GM18907 (cell line): ENCODE measurements around the gene POU6F2.

ENCODE experiments used
- ATAC-seq: cut with Tn5 transposase; IDR thresholded peaks from one replicate; pipeline ENCODE4 v1.9.1; 2021; ENCODE audit warnings: mild to moderate bottlenecking, moderate library complexity; ENCODE audit not compliant: unreplicated experiment

The POU6F2 gene

DNA sequence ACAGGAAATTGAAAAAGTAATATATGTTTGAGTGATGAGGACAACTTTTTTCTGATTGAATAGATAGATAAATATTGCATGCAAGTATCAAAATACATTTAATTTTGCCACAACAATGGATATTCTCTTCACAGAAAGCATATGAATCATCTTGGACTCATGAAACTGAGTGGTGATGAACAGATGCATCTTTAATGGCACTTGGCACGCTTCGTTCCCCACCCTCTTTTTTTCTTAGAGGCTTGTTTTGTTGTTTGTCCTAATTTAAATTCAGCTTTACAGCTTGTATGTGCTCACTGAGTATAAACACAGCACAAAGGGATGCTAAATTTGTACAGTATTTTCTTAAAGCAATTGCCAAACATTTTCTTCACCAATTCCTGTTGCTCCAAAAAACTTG is 443.5 kb downstream of the POU6F2 start:
- no peak for ATAC-seq

DNA sequence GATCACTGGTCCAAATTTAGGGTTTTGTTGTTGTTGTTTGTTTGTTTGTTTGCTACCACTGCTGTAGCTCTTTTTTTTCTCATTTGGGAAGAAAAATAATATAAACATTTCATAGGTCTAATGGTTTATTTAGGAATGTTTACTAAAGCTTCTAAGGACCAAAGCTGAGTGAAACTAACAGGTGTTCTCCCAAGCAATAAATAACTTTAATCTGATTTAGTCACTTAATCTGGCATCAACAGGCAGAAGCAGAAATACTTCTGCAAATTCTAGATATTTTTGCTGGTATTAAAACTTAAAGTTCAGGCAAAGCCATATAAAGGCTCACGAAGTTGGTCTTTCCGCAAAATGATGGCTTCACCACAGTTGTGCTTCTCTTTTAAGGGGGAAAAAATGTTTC is 444.0 kb downstream of the POU6F2 start:
- no peak for ATAC-seq

DNA sequence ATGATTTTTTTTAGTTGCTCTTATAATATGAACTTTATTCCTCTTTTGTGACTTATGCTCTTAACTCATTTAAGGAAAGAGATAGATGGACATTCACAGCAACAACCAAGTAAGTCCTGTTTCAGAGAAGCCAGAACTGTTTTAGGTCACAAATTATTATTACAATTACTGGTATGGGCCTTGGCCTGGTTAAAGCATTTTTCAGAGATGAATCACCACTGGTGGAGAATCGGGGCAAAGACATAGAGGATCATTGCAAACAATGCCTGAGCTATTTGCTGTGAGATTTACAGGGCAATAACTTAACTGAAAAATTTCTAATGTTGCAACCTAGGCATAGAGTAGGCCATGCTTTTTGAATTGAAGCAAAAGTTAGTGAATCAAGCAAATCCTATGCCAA is 450.5 kb downstream of the POU6F2 start:
- ATAC-seq = no peak

DNA sequence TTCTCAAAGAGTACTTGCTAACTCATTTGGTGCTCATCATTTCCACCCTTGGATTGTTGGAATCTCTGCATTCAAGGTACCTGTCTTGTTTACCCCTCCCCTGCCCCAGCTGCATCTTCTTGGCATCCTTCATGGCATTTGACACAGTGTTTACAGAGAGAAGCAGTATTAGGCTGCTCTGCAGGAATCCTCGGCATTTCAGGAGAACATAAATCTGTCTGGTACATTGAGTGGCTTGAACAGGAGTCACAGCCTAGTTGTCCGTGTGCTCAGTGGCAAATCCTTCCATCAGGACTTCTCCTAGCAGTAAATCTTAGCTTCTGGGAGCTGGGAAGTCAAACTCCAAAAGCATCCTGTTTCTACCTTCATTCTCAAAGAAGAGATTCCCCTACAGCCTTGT is 451.7 kb downstream of the POU6F2 start:
- ATAC-seq = no peak

DNA sequence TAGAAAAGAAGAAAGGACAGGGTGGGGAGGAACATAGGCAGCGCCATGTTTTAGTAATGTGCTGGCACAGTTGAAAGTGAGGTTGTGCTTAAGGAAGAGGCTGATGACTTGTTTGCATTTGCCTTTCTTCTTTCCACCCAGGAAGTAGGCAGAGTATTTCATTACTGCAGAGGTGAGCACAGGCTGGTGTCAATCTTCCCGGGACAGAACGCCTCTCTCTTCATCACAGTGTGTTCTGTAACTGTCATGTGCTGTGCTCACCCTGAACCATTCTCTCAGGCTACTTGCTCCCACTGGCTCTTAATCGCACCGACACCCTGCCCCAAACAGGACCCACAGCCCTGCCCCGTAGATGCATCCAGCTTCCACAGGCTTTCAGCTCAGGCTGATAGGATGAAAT is 452.7 kb downstream of the POU6F2 start:
- ATAC-seq = no peak

DNA sequence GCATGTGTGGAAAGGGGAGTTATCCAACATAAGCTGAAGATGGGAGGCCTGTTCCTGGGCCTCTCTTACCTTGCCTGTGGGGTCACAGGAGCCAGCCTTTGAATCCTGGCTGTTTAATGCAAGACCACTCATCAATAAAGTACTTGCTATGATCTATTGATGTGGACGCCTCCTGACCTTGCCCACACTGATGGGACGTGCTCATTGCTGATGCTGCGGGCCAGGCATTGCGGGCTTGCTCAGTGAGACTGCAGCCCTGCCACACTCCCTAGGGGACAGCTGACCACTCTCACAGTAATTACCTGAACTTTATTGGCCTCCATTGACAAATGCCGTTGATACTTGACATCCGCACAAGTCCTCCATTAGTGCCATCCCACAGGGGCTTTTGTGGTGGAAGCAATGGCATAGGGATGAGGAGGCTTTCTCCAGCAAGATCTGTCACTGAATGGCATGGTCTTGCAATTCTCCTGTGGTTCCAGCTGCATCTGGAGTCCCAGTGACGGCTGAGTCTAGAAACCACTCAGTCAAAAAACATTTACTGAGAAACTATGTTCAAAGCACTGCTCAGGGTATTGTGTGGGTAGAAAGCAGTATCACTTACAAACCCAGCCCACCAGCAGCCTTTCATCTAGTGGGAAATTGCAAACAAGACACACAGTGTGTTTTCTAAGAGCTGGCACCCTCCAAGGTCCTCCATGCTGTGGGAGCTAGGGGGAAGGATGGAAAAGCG is 453.4 kb downstream of the POU6F2 start:
- ATAC-seq = no peak

DNA sequence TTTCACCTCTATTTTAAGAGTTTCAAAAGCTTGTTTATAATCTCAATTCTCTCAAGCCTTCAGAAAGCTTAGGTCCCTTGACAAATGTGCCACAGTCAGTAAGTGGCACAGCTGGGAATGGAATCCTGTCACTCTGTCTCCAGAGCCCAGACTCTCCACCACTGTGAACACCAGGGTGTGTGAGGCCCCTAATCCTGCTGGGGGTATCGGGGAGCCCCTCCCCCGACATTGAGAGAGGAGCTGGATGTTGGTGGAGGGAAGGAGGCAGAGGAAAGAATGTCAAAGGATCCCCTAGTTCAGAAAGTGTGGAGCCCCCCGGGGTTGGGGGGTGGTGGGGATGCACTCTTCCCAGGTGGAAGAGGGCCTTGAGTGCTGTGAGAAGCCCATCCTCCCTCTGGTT is 454.7 kb downstream of the POU6F2 start:
- no peak for ATAC-seq

DNA sequence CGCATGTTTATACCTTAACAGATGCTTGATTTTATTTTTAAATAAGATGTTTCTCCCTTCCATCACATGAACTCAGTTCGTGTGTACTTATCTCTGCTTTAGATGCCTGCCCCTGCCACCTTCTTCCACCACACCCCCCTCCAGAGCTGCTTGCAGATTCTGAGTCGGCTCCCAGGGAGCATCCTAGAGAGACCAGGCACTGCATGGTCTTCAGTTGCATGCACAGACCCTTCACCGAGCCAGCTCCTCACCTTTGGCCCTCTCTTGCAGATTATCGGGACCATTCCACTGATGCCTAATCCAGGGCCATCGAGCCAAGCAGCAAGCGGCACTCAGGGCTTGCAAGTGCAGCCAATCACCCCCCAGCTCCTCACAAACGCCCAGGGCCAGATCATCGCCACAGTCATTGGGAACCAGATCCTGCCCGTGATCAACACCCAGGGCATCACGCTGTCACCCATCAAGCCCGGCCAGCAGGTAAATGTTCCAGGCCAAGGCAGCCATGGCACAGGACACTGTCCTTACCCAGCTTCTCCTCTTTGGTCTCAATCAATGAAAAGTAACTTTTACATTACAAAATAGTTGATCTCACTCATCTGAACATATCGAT is 455.2 kb downstream of the POU6F2 start:
- no peak for ATAC-seq

DNA sequence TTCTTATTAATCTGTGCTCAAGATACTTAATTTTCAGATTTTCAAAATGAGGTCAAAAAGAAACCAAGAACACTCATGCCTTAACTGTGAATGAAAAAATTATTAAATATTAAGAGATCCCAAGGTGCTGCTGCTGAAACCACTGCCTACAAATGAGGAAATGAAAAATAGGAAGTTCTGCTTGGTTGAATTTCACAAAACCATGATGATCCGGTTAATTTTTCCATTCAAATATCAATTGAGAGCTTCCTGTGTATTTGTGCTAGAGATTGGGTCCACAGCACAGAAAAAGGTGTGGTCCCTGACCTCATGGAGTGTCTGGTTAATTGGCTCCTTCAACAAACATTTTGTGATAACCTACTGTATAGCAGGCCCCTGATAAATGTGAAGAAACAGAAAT is 455.8 kb downstream of the POU6F2 start:
- peak; percentile 71 for ATAC-seq

DNA sequence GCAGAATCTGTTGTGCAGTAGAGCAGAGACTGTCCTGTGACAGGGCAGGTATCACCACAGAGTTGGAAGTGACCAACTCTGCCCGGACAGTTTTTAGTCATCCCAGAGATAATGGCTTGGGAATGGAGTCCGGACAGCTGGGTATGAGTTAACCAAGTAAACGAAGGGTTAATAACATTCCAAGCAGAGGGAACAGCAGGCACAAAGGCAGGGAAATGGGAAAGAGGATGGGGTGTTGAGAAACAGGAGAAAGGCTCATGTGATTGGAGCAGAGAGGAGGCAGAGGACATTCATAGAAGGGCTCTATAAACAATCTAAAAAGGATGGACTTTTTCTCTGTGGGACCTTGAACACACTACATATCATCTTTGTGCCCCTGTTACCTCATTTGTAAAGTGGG is 456.3 kb downstream of the POU6F2 start:
- ATAC-seq = no peak

DNA sequence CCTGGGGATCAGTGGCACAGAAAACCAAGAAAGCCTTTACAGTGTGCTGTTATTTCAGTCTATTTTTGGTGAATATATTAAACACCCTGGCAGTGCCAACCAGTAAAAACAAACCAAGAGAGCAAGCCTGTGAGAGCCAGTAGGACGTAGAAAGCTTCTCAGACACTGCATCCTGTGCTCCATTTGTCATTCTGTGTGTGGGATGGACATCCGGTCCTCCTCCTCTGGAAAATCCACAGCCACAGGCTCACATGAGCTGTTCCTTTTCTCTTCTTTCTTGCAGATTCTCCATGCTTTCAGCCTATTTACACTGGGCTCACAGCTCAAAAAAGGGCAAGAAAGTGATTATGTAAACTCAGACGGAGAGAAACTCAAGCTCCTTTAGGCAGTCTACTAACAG is 468.8 kb downstream of the POU6F2 start:
- ATAC-seq = no peak

DNA sequence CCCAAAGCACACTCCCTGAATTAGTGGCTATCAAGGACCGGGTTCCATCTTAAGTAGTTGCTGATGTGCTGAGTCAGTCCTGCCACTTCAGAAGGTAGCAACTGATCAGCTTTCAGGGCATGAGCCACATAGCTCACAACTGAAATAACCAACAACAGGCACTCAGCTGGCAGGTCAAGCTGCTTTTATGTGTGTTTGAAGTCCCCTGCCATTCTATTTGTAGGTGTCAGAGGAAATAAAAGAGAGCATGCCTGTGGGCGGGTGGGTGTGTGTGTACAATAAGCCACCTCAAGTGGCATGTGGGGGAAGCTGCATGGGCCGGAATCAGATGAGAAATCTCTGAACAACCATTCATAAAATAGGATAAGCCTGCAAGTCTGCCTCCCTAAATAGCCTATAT is 474.2 kb downstream of the POU6F2 start:
- no peak for ATAC-seq

DNA sequence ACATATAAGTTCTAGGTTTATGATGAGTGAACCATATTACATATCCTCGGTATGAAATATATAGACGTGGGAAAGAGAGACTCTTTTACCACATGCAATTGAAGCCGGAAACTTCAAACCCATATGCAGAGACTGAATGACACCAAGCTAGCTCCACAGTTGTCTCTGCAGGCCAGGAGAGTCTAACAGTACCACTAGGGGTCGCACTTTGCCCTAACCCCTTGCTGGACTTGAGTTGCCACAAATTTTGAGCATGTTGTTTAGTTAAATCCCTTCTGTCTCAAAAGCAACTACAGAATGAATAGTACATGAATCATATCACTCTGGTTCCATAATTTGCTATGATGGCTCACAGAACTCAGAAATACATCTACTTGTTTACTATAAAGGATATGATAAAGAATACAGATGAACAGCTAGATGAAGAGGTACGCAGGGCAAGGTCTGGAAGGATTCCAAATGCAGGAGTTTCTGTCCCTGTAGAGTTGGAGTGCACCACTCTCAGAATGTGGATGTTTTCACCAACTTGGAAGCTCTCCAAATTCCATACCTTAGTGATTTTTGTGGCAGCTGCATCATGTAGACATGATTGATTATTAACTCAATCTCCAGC is 476.1 kb downstream of the POU6F2 start:
- peak; percentile 89 for ATAC-seq

DNA sequence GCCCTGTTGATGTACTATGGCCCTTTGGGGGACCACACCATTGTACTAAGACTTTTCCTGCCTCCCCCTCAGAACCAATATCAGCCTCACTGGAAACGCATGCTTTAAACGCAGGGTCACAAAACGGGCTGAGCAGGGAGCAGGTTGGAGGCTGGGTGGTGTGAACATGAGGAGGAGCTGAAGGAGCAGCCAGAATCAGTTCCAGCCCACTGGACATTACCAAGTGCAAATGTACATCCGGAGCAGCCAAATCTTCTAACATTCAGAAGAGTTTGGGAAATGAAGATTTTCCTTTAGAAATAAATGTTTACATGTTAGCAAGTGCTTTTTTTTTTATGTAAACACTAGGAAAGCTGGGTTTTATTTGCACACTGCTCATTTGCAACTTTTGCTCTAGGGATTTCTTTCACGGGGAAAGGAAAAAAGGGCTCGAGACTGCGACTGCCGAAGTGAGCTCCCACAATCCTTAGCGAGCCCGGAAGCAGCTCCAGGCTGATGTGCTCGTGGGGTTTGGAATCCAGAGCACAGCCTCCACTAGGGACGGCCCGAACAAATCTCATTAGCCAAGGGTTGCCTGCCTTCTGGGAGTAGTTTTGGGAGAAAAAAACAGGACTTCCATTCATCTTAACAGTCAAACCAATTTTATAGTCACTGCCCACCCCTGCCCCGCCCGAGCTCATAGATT is 480.5 kb downstream of the POU6F2 start:
- no peak for ATAC-seq

DNA sequence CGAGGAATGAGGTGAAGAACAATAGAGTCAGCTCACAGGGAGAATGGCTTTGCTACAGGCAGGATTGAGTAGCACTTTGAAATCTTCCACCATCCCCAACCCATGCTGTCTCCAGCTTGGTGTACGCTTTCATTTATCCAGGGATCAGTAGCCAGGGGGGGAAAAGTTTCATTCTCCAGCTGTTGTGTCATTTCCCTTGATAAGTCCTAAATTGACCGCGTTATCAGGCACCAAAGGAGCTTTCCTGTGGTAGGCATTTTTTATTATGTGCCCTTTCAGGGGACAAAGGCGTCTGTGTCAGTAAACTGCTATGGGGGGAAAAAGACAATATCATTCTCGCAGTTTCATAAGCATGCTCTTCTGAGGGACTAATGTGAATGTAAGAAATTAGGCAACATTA is 481.9 kb downstream of the POU6F2 start:
- ATAC-seq = no peak

DNA sequence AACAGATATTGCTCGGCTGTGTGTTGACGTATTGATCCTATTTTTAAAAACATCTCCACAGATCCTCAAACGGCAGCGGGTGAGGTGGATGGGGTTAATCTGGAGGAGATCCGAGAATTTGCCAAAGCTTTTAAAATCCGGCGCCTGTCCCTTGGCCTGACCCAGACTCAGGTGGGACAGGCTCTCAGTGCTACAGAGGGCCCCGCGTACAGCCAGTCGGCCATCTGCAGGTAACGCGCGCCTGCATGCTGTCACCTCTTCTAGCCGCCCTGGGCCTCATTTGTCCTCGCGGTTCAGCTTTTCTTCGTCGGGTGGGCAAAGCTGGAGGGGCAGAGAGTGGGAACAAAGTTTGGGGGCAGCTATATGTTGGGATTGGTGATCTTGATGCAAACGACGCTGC is 482.8 kb downstream of the POU6F2 start:
- ATAC-seq = no peak

DNA sequence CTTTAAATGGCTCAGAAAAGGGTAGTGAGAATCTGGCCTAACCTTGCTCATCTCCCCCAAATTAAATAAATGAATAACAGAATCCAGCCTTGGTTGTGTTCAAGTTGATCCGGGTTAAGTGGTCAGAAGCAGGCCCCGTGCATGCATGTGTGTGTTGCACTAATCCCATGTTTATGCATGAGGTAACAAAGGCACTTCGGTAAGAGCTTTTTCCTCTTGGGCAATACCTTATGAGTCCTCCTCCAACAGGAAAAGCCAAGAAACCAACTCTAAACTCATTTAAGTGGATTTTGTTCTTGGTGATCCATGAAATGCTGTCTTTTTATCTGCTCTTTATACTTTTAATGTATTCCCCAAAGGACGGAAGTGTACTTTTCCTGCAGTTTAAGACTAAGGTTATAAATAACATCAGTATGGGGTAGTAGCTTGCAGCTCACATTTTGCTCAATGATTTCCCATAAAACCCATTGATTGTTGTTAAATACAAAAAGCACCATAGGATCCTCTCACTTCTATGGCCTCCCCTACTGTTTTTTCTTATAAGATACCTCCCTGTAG is 483.6 kb downstream of the POU6F2 start:
- ATAC-seq = no peak

DNA sequence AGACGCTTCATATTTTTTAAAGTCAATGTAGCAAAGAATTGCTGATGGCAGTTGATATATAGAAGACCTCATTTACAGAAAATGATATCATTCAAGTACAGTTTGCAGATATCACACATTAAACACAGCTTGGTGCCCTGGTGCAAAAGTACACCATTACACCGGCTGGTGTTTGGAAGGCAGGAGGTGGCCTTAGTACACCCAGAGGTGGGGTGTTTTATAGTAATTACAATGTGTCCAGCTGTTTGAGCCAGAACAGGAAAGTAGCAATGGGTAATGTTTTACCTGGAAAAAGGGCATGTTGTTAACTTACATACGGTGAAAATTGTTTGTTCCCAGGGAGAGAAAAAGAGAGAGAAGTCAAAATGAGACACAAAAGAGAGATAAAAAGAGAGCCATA is 485.5 kb downstream of the POU6F2 start:
- ATAC-seq = no peak

DNA sequence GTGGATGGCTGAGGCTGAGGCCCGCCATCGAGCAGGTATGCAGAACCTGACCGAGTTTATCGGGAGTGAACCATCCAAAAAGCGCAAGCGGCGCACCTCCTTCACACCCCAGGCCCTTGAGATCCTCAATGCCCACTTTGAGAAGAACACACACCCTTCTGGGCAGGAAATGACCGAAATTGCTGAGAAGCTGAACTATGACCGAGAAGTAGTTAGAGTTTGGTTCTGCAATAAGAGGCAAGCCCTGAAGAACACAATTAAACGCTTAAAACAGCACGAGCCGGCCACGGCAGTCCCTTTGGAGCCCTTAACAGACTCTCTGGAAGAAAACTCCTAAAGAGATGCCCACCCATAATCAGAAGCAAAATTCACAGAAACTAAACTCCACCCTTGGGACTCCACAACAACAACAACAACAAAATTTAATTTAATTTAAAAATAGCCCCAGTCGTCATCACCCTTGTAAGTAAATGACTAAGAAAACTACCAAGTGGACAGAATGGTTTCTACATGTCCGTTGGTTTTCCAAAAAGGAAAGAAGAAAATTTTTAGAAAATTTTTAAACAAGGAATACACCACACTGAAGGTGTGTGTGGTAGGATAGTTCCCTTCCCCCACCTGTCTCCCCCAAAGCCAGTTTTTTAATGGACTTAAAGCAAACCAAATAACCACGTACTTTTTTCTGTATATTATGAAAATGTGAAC is 486.8 kb downstream of the POU6F2 start:
- peak; percentile 21 for ATAC-seq

DNA sequence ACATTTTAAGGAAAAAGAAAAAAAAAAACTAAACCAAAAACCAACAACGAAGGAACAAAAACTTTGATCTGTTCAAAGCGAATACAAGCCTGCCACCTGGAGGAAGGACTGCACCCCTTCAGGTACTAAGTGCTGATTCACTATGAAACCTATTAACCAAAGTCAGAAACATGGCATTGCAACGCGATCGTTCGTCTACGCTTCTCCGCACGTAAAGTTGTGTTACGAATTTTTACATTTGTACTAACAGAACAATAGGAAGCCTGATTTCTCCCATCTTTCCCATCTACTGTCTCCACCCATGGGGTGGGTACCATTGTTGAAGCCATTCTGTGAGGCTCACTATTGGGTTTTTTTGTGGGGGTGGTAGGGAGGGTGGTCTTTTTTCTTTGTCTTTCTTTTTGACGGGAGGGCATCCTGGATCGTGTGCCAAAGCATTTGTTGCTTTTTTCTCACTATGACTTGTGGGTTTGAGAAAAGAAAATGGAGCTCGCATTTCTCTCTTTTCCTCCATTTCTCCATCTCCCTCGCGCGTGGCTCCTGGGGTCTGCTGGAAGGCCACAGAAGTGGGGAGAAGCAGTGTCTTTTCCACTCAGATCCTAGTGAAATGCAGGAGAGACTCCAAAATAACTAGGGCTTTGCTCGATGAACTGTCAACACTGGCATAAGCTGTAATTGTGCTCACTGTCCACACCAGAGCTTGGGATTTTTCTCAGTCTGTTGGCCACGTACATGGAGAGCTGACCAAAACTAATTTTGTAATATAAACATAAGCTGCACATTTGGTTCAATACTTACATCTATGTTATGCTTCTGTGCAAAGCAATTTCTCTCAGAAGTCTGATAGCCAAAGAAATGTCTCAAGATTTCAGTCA is 487.6 kb downstream of the POU6F2 start:
- peak; percentile 89 for ATAC-seq
